ENCODE data around the gene RNF144A.

DNA sequence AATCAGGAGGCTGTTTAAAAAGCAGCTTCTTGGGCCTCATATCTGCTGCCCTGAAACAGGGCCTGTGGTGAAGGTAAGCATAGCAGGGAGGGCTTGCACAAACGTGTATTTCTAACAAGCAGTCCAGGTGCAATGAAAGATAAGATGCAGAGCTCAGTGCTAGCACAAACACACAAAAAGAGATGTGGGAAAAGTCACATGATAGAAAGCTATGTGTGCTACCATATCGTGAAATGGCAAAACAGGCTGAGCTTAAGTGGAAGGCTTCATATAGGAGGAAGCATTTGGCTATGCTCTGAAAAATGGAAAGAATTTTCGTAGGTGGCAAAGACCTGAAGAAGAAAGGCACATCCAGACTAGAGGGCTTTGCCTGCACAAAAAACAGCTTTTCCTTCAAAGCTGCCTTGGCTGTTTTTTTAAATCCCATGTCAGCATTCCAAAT lies 29.4 kb upstream of the RNF144A start:
- TF ChIP-seq, protein P1, sequence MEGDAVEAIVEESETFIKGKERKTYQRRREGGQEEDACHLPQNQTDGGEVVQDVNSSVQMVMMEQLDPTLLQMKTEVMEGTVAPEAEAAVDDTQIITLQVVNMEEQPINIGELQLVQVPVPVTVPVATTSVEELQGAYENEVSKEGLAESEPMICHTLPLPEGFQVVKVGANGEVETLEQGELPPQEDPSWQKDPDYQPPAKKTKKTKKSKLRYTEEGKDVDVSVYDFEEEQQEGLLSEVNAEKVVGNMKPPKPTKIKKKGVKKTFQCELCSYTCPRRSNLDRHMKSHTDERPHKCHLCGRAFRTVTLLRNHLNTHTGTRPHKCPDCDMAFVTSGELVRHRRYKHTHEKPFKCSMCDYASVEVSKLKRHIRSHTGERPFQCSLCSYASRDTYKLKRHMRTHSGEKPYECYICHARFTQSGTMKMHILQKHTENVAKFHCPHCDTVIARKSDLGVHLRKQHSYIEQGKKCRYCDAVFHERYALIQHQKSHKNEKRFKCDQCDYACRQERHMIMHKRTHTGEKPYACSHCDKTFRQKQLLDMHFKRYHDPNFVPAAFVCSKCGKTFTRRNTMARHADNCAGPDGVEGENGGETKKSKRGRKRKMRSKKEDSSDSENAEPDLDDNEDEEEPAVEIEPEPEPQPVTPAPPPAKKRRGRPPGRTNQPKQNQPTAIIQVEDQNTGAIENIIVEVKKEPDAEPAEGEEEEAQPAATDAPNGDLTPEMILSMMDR (IDR thresholded peaks at IDR 0.05): no peak
- TF ChIP-seq POLR2A (IDR thresholded peaks at IDR 0.05): no peak
- TF ChIP-seq EP300 (IDR thresholded peaks at IDR 0.05): no peak

All from tibial nerve (tissue), 4 donors.